Heart left ventricle (tissue), 16 donors: ENCODE results near the gene LAMB3. TPM values are rescaled to one million over a fixed set of nuclear protein-coding genes. Genes with fewer than 3 reads are reported as not detected.

Source experiments
- ATAC-seq, 4 donors: fragments of 200-7000 bp; cut with Tn5 transposase; one replicate each; pipeline ENCODE4 v1.9.1; 2020 to 2022; ENCODE audit warnings: moderate library complexity in 4 of 4, mild to moderate bottlenecking in 3 of 4, moderate number of reproducible peaks in 1 of 4
- DNase-seq, 5 donors: peaks; one replicate each; pipeline ENCODE4 v3.0.0-alpha.2; 2020
- H3K27ac ChIP-seq, 12 donors: fragments of 200-600 bp; sonication (generic) in 4 of 12; one replicate each; pipeline versions ENCODE4 v1.5.0 to v1.8.0; 2016 to 2022; ENCODE audit warnings: mild to moderate bottlenecking in 2 of 12
- H3K27me3 ChIP-seq, 9 donors: fragments of 200-600 bp; sonication (generic) in 2 of 9; one replicate each; pipeline versions ENCODE4 v1.5.1 to v1.8.0; 2016 to 2022; ENCODE audit warnings: mild to moderate bottlenecking in 3 of 9
- H3K36me3 ChIP-seq, 9 donors: fragments of 200-600 bp; sonication (generic) in 2 of 9; one replicate each; pipeline versions ENCODE4 v1.5.0 to v1.8.0; 2018 to 2022; ENCODE audit warnings: mild to moderate bottlenecking in 2 of 9
- H3K4me1 ChIP-seq, 12 donors: fragments of 200-600 bp; sonication (generic) in 4 of 12; one replicate each; pipeline versions ENCODE4 v1.5.0 to v1.8.0; 2016 to 2022; ENCODE audit warnings: mild to moderate bottlenecking in 3 of 12
- H3K4me3 ChIP-seq, 12 donors: fragments of 200-600 bp; sonication (generic) in 4 of 12; one replicate each; pipeline versions ENCODE4 v1.5.0 to v1.8.0; 2017 to 2022; ENCODE audit warnings: mild to moderate bottlenecking in 9 of 12, moderate library complexity in 4 of 12
- H3K9me3 ChIP-seq, 12 donors: fragments of 200-600 bp; sonication (generic) in 4 of 12; one replicate each; pipeline versions ENCODE4 v1.5.0 to v1.8.0; 2016 to 2022; ENCODE audit warnings: mild to moderate bottlenecking in 1 of 12
- POLR2A ChIP-seq, 2 donors: fragments of 450-650 bp; IDR thresholded peaks; one replicate each; pipeline ENCODE4 v1.6.1; 2017; ENCODE audit warnings: antibody characterized with exemption in 2 of 2, mild to moderate bottlenecking in 2 of 2, moderate library complexity in 2 of 2
- WGBS, 4 donors: extraction: QIAGEN DNeasy Blood & Tissue Kit in 2 of 4; methylation state at CpG; one replicate each; pipeline versions ENCODE4 v1.1.5 to v1.1.7; 2013 to 2018; 5-methylcytosine and 5-hydroxymethylcytosine counted together
- intact Hi-C, 10 donors: fragments of 100-400 bp; cut with DNase I; formaldehyde crosslinking; loops; one replicate each; pipeline versions ENCODE4 v1.11.1 to v1.14.2; 2022
- polyA plus RNA-seq, 2 donors: library from polyadenylated mRNA; stranded (reverse); fragments of 200-250 nt; gene quantifications; one replicate each; pipeline ENCODE4 v1.2.3, GENCODE V29; 2013
- total RNA-seq, 9 donors: library from RNA; depleted of rRNA in 2 of 9; stranded (reverse); fragments of >200 nt in 2 of 9; fragmentation: NEBNext Ultra II Directional in 3 of 9; extraction: Animal tissue kit (Norgen Biotek cat#: 25700) in 3 of 9; gene quantifications; one replicate each; pipeline versions ENCODE4 v1.1.0 to v1.2.4, GENCODE V29; 2016 to 2023
- TF ChIP-seq, protein P1 (sequence below), 12 donors: fragments of 200-600 bp; sonication (generic) in 4 of 12; IDR thresholded peaks; one replicate each; pipeline versions ENCODE4 v1.5.0 to v1.8.0; 2018 to 2022; ENCODE audit warnings: antibody characterized with exemption in 12 of 12, mild to moderate bottlenecking in 5 of 12
- donor health status: ischemic (EF 13 %, LVEDD 7.1; RV severe dilation, severe dysfunction).
- donor health status: healthy with polysubstance abuse.
- donor health status: DM: no; HTN: yes; CAD: no.
- donor health status: DM: no; HTN: no; CAD: no.
- donor health status: ischemic (EF 25% LVEDD 6.9; RV normal size, moderate dysfunction).
- donor health status: ischemic (EF 25% LVEDD 5.7; RV mildly dilated, moderate dysfunction).
- donor health status: healthy.
- donor health status: DM: yes; HTN: yes; CAD: no.
- donor health status: ischemic (EF 35%, LVEDD 5.7; RV mildly dilated, moderate dysfunction).
- donor health status: nonischemic (EF 11% LVEDD 7.7; RV severe dilation, severe dysfunction).
- donor health status: DM: yes; HTN: yes; CAD: no.
- donor health status: PGD.
- donor health status: ischemic (EF 29% LVEDD 5.4; RV normal size, mild dysfunction).
- donor health status: nonischemic (EF 23%, LVEDD 6.1; RV moderate dilation, normal function).

The LAMB3 gene
- total and polyA plus RNA-seq, 11 donors, result 0.83 to 7.4 (median 3.6) TPM

DNA sequence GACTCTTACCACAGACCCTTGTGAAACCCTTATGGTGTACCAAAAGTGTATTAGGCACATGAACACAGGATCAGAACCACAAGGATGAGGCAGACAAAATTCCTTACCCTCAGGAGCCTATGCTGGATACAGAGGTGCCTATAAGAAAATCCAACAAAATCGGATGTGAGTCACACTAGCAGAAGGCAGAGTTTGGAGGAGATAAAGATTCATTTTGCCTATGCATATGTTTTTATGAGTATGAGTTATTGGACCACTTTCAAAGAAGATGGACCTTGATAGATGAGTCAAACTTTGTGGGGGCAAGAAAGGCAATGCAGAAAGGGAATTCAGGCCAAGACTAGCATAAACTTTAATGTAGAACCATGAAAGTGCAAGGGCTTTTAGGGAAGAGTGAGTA, 51.7 kb downstream of the LAMB3 start:
- no peak for TF ChIP-seq POLR2A (IDR thresholded peaks at IDR 0.05)
- TF ChIP-seq, protein P1, sequence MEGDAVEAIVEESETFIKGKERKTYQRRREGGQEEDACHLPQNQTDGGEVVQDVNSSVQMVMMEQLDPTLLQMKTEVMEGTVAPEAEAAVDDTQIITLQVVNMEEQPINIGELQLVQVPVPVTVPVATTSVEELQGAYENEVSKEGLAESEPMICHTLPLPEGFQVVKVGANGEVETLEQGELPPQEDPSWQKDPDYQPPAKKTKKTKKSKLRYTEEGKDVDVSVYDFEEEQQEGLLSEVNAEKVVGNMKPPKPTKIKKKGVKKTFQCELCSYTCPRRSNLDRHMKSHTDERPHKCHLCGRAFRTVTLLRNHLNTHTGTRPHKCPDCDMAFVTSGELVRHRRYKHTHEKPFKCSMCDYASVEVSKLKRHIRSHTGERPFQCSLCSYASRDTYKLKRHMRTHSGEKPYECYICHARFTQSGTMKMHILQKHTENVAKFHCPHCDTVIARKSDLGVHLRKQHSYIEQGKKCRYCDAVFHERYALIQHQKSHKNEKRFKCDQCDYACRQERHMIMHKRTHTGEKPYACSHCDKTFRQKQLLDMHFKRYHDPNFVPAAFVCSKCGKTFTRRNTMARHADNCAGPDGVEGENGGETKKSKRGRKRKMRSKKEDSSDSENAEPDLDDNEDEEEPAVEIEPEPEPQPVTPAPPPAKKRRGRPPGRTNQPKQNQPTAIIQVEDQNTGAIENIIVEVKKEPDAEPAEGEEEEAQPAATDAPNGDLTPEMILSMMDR (IDR thresholded peaks at IDR 0.05), result no peak
- no peak overlapping the region for H3K4me3 ChIP-seq
- 92 to 100% (median 95%) methylated on average over 1 of the region's 1 CpG for WGBS, 4 donors
- ATAC-seq (no peak), DNase-seq (no peak)
- no peaks in the 10 kb centered on the region for H3K9me3 ChIP-seq
- no peak overlapping the region for H3K27ac ChIP-seq
- intact Hi-C loops, result loop anchor here in 5 of 10 donors (5.0 to 10.0 kb wide), 3 partner anchors 92 to 147 kb away; no protein-coding TSS in a partner anchor
- H3K36me3 ChIP-seq, result no peaks in the 10 kb centered on the region
- no peaks in the 10 kb centered on the region for H3K27me3 ChIP-seq
- H3K4me1 ChIP-seq, result no peaks in the 10 kb centered on the region

- H3K9me3 ChIP-seq, result no peaks in the 10 kb centered on the region
- no peak overlapping the region for H3K4me3 ChIP-seq
- intact Hi-C loops, result no loop called here
- no peak for DNase-seq
- ATAC-seq, result no peak
- no peaks in the 10 kb centered on the region for H3K4me1 ChIP-seq
- H3K36me3 ChIP-seq, result no peaks in the 10 kb centered on the region
- no peak overlapping the region for H3K27ac ChIP-seq
- no peaks in the 10 kb centered on the region for H3K27me3 ChIP-seq
- 91 to 100% (median 93%) methylated on average over 1 of the region's 1 CpG for WGBS, 4 donors
- TF ChIP-seq POLR2A (IDR thresholded peaks at IDR 0.05), result no peak
- TF ChIP-seq, protein P1 (IDR thresholded peaks at IDR 0.05), result no peak
Observed at GRCh38 chr1:209598227-209598626, 54.0 kb downstream of the LAMB3 start.

- no peak for DNase-seq
- ATAC-seq, result no peak
- Histone ChIP-seq H3K4me3 (no peak overlapping the region), H3K27ac (no peak overlapping the region), H3K27me3 (no peaks in the 10 kb centered on the region), H3K36me3 (no peaks in the 10 kb centered on the region), H3K9me3 (no peaks in the 10 kb centered on the region), H3K4me1 (no peaks in the 10 kb centered on the region)
- 50 to 60% (median 54%) methylated on average over 2 of the region's 2 CpGs for WGBS, 4 donors
- TF ChIP-seq, protein P1 (IDR thresholded peaks at IDR 0.05), result no peak
- TF ChIP-seq POLR2A (IDR thresholded peaks at IDR 0.05), result no peak
- intact Hi-C loops, result no loop called here
Observed at GRCh38 chr1:209597499-209597898, 54.7 kb downstream of the LAMB3 start.

- H3K27ac ChIP-seq, result no peak overlapping the region
- no peak overlapping the region for H3K4me3 ChIP-seq
- TF ChIP-seq POLR2A (IDR thresholded peaks at IDR 0.05), result no peak
- TF ChIP-seq, protein P1 (IDR thresholded peaks at IDR 0.05), result no peak
- WGBS, 4 donors, result 88 to 96% (median 90%) methylated on average over 6 to 10 of the region's 10 CpGs
- no peaks in the 10 kb centered on the region for H3K27me3 ChIP-seq
- intact Hi-C loops, result no loop called here
- no peak for DNase-seq
- H3K36me3 ChIP-seq, result no peaks in the 10 kb centered on the region
- no peak for ATAC-seq
- H3K9me3 ChIP-seq, result no peaks in the 10 kb centered on the region
- no peaks in the 10 kb centered on the region for H3K4me1 ChIP-seq
Observed at GRCh38 chr1:209595599-209596285, 56.5 kb downstream of the LAMB3 start.
